Activated CD4-positive, CD25-positive, alpha-beta regulatory T cell treated with anti-CD3 and anti-CD28 coated beads, Interleukin-2, amount 50 U/mL, for 16 hours (primary cell): Measurements from ENCODE around the gene DOP1B.
A peak's percentile ranks its signal among the peaks of the same experiment; 100 is the strongest.
"Not testable (repeated sequence)": the region's sequence is repeated elsewhere in the genome, so short reads cannot be mapped to it uniquely, and the experiment has no call there.

Experiments
- DNase-seq: peaks from one replicate; pipeline ENCODE4 v3.0.0-alpha.2; 2020; ENCODE audit warnings: low read depth, low spot score

The DOP1B gene

GRCh38 chr21:36156815-36157670, at the start of gene DOP1B:
Gene DOP1B (plus strand): TSS chr21:36156824. CDS start chr21:36164734, 7,910 bp downstream.
- DNase-seq: peak; percentile 6

- no peak for DNase-seq
Measured at GRCh38 chr21:36109868-36110267, 46.8 kb upstream of the DOP1B start.

- no peak for DNase-seq
Measured at GRCh38 chr21:36111238-36111637, 45.4 kb upstream of the DOP1B start.

GRCh38 chr21:36113647-36114428, 42.8 kb upstream of the DOP1B start:
- DNase-seq: no peak

GRCh38 chr21:36115138-36115730, 41.4 kb upstream of the DOP1B start:
- no peak for DNase-seq

GRCh38 chr21:36117286-36117741, 39.3 kb upstream of the DOP1B start:
- DNase-seq: no peak

- DNase-seq: no peak
Measured at GRCh38 chr21:36120304-36120888, 36.2 kb upstream of the DOP1B start.

GRCh38 chr21:36122977-36123376, 33.6 kb upstream of the DOP1B start:
- no peak for DNase-seq

GRCh38 chr21:36124395-36124794, 32.2 kb upstream of the DOP1B start:
- DNase-seq: no peak

GRCh38 chr21:36125512-36126207, 31.0 kb upstream of the DOP1B start:
- no peak for DNase-seq

- DNase-seq: no peak
Measured at GRCh38 chr21:36126208-36126565, 30.4 kb upstream of the DOP1B start.

- no peak for DNase-seq
Measured at GRCh38 chr21:36126621-36127110, 30.0 kb upstream of the DOP1B start.

- DNase-seq: no peak
Measured at GRCh38 chr21:36127250-36127904, 29.2 kb upstream of the DOP1B start.

- DNase-seq: no peak
Measured at GRCh38 chr21:36127977-36128376, 28.6 kb upstream of the DOP1B start.

- no peak for DNase-seq
Measured at GRCh38 chr21:36129219-36129618, 27.4 kb upstream of the DOP1B start.

- DNase-seq: not testable (repeated sequence)
Measured at GRCh38 chr21:36130414-36130762, 26.2 kb upstream of the DOP1B start.

GRCh38 chr21:36130839-36131238, 25.8 kb upstream of the DOP1B start:
- not testable (repeated sequence) for DNase-seq

GRCh38 chr21:36132696-36133095, 23.9 kb upstream of the DOP1B start:
- no peak for DNase-seq

GRCh38 chr21:36134803-36135390, 21.7 kb upstream of the DOP1B start, which contains the start of gene CBR3:
Gene CBR3 (plus strand): TSS chr21:36135079. CDS start chr21:36135193, 114 bp downstream.
- no peak for DNase-seq
